Adrenal gland (tissue), 5 donors: Measurements from ENCODE around the gene ULBP1.
"Not testable (repeated sequence)": the region's sequence is repeated elsewhere in the genome, so short reads cannot be mapped to it uniquely, and the experiment has no call there.

Source experiments
- POLR2A ChIP-seq, 2 donors: fragments of 450-650 bp; IDR thresholded peaks; one replicate each; pipeline ENCODE4 v1.6.1; 2017; ENCODE audit warnings: antibody characterized with exemption in 2 of 2, mild to moderate bottlenecking in 2 of 2, moderate library complexity in 1 of 2
- TF ChIP-seq, protein P1 (sequence below), 6 experiments: fragments of 450-650 bp in 4 of 6; fragments of 200-600 bp in 2 of 6; sonication (generic) in 1 of 6; IDR thresholded peaks; 1 replicate in 5 of 6; 2 replicates in 1 of 6; pipeline versions ENCODE4 v1.5.1 to v1.8.0; 2016 to 2021; ENCODE audit warnings: antibody characterized with exemption in 6 of 6, mild to moderate bottlenecking in 2 of 6, moderate library complexity in 1 of 6
- donor health status: DM: no; HTN: no; CAD: no.

DNA sequence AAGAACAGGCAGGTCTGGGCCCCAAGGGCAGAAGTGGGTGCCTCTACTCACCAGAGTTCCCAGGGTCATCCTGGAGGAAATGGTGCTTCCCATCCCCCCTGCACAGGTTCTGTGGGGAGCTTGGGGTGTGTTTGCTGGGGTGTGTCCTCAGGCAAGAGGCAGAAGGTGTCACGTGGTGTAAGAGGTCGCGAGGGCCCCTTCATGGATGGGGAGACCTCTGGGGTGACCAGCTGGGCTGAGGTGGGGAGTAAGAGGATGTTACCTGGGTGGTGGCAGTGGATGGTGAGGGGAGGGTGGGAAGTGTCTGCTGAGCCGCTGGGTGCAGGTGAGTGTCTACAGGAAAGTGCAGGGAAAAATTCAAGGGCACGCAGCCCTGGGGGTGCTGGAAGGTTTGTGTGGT, 41.7 kb upstream of the ULBP1 start:
- TF ChIP-seq, protein P1, sequence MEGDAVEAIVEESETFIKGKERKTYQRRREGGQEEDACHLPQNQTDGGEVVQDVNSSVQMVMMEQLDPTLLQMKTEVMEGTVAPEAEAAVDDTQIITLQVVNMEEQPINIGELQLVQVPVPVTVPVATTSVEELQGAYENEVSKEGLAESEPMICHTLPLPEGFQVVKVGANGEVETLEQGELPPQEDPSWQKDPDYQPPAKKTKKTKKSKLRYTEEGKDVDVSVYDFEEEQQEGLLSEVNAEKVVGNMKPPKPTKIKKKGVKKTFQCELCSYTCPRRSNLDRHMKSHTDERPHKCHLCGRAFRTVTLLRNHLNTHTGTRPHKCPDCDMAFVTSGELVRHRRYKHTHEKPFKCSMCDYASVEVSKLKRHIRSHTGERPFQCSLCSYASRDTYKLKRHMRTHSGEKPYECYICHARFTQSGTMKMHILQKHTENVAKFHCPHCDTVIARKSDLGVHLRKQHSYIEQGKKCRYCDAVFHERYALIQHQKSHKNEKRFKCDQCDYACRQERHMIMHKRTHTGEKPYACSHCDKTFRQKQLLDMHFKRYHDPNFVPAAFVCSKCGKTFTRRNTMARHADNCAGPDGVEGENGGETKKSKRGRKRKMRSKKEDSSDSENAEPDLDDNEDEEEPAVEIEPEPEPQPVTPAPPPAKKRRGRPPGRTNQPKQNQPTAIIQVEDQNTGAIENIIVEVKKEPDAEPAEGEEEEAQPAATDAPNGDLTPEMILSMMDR (IDR thresholded peaks at IDR 0.05), result not testable (repeated sequence)
- not testable (repeated sequence) for TF ChIP-seq POLR2A (IDR thresholded peaks at IDR 0.05)
